GM18526 (cell line): Measurements from ENCODE around the gene BNC2.

Experiments
- POLR2A ChIP-seq: IDR thresholded peaks from 3 replicates; pipeline ENCODE4 v1.6.1; 2011; ENCODE audit not compliant: insufficient read length; ENCODE audit errors: extremely low read depth

Gene BNC2

GRCh38 chr9:16871336-16872151 lies 1.1 kb upstream of the BNC2 start:
- no peak for TF ChIP-seq POLR2A

GRCh38 chr9:16869882-16870595 lies 431 bp downstream of the BNC2 start:
- TF ChIP-seq POLR2A = no peak

- no peak for TF ChIP-seq POLR2A
Observed at GRCh38 chr9:16869131-16869881, 1.2 kb downstream of the BNC2 start.

- no peak for TF ChIP-seq POLR2A
Observed at GRCh38 chr9:16868701-16869100, 1.8 kb downstream of the BNC2 start.

GRCh38 chr9:16867576-16868311 lies 2.7 kb downstream of the BNC2 start:
- TF ChIP-seq POLR2A = no peak

GRCh38 chr9:16866587-16866986 lies 3.9 kb downstream of the BNC2 start:
- no peak for TF ChIP-seq POLR2A

- TF ChIP-seq POLR2A = no peak
Observed at GRCh38 chr9:16864649-16865434, 5.6 kb downstream of the BNC2 start.

- no peak for TF ChIP-seq POLR2A
Observed at GRCh38 chr9:16848179-16848578, 22.3 kb downstream of the BNC2 start.

- TF ChIP-seq POLR2A = no peak
Observed at GRCh38 chr9:16846986-16847385, 23.5 kb downstream of the BNC2 start.

GRCh38 chr9:16846367-16846766 lies 24.1 kb downstream of the BNC2 start:
- TF ChIP-seq POLR2A = no peak

- TF ChIP-seq POLR2A = no peak
Observed at GRCh38 chr9:16834817-16835216, 35.7 kb downstream of the BNC2 start.

GRCh38 chr9:16833296-16833835 lies 37.1 kb downstream of the BNC2 start:
- no peak for TF ChIP-seq POLR2A

GRCh38 chr9:16832101-16832500 lies 38.4 kb downstream of the BNC2 start:
- no peak for TF ChIP-seq POLR2A

GRCh38 chr9:16830806-16831205 lies 39.7 kb downstream of the BNC2 start:
- TF ChIP-seq POLR2A = no peak
